HG03571 (cell line): ENCODE measurements around the gene HOXD10.

Source experiments
- ATAC-seq: cut with Tn5 transposase; IDR thresholded peaks from one replicate; pipeline ENCODE4 v1.9.1; 2021; ENCODE audit not compliant: unreplicated experiment

Gene HOXD10

GRCh38 chr2:176106581-176107539 is 9.7 kb upstream of the HOXD10 start, which contains the start of gene HOXD11:
Gene HOXD11, plus strand, starts transcription at chr2:176107280. Its CDS starts 76 bp downstream, at chr2:176107356.
- no peak for ATAC-seq

DNA sequence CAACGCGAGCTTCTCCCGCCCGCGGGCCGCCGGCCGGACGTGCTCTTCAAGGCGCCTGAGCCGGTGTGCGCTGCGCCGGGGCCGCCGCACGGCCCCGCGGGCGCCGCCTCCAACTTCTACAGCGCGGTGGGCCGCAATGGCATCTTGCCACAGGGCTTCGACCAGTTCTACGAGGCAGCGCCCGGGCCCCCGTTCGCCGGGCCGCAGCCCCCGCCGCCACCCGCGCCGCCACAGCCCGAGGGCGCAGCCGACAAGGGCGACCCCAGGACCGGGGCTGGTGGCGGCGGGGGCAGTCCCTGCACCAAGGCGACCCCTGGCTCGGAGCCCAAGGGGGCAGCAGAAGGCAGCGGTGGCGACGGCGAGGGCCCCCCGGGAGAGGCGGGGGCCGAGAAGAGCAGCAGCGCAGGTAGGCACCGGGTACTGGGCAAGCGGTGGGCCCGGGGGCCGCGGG is 8.8 kb upstream of the HOXD10 start:
- ATAC-seq = no peak

- no peak for ATAC-seq
Measured at GRCh38 chr2:176109192-176109901, 7.2 kb upstream of the HOXD10 start.

- ATAC-seq = no peak
Measured at GRCh38 chr2:176109946-176110345, 6.6 kb upstream of the HOXD10 start.

GRCh38 chr2:176110415-176111308 is 5.9 kb upstream of the HOXD10 start:
- no peak for ATAC-seq

- ATAC-seq = no peak
Measured at GRCh38 chr2:176111309-176111663, 5.3 kb upstream of the HOXD10 start.

GRCh38 chr2:176111846-176112374 is 4.7 kb upstream of the HOXD10 start:
- ATAC-seq = no peak

DNA sequence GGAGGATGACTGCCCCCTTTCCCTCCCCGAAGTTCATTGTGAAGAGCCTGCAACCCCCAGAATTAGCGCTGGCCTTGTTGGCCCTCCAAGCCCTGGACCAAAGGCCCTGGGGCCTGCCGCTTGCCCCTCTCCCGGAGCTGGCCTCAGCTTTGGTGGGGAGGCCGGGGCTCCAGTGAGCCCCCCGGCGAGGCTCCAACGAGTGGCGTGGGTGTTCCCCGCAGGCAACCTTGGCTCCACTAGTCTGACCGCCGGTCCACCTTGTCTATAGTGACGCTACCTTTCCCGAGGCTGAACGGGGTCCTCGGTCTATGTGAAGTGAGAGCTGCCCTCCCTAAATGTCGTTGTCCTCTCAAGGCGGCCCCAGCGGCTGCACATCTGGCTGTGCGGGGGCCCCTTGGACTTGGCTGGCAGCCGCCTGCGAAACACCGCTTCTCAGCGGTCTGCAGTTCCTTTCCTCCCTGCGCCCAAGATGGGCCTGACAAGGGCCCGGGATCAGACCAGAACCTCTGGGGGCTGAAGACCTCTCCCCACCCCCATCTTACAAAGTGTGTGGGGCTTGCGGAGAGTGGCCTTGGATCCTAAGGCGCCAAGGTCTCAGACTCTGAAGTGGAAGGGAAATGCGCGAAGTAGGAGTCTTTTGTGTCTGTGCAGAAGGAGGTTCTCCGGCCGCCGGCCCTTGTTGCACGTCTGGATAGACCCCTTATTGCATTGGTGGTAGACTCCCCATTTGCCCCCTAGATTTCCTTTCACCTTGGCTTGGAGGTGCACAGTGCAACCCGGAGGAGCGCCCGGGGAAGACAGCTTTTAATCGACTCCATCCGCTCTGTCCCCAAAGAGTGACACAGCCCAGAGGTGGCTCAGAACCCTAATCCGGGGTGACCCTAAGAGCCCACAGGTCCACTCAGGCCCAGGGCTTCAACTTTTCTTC is 3.9 kb upstream of the HOXD10 start:
- no peak for ATAC-seq

DNA sequence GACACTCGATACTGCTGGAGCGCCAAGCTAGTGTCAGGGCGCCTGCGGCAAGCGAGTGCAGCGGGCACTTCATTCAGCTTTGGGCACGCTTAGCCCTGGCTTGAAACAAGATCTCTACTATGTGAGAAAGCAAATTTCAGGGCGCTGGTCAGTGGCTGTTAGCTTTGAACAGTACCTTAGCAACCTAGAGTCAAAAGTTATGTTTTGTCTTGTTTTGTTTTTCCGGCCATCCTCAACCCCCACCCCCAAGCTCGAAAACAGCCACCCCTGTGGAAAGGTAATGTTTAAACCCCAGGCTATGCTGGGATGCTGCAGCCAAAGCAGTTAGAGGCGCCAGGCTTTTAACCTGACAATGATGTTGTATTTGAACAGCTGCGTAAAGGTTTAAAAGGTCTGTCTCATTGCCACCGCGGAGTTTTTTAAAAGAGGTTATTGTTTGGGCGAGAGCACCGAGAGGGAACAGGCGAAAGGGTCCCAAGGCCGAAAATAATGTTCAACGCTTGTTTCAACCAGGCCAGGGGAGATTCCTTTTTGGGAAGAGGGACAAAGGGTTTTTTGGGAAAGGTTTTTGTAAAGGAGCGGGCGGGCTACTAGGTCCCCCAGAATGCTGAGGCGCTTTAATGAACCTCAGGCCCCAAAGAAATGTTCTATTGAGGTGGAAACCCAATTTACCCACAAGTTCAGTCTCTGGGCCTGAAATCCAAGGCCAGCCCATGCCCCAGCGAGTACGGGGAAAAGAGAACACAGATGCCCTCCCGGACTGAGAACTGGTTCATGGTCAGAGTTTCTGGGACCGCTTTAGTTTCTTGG is 2.3 kb upstream of the HOXD10 start:
- ATAC-seq = no peak

DNA sequence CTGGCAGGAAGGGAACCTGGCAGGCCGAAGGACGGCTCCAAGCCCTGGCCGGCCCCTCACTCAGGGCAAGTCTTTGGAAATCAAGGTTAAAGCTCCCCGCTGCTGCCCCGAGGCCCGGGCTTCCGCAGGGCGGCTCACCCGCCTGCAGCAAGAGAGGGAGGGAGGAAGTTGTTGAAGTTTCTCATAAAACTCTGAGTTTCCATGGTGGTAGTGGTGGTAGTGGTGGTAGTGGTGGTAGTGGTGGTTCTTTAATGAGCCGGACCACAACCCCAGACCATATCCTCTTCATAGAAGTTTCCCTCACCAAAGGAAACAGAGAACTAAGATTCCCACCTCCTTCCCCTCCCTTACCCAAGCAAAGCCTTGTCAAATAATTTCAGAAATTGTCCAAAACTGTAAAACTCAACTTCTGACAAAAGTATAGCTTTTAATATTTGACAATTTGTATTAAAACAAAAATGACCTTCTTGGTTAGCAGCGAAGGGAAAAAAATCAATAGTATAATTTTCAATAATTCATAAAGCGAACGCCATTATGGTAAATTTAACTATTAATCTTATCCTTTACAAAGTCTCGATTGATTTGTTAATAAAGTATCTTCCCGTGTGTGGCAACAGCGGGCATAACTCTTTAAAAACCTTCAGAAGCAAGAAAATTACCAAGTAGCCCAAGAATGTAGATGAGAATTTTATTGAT is 1.5 kb upstream of the HOXD10 start:
- ATAC-seq = no peak

- ATAC-seq = no peak
Measured at GRCh38 chr2:176117162-176117822, 714 bp downstream of the HOXD10 start.

GRCh38 chr2:176117823-176118371 is 1.3 kb downstream of the HOXD10 start:
- ATAC-seq = no peak

GRCh38 chr2:176118601-176119339 is 2.2 kb downstream of the HOXD10 start:
- ATAC-seq = no peak

DNA sequence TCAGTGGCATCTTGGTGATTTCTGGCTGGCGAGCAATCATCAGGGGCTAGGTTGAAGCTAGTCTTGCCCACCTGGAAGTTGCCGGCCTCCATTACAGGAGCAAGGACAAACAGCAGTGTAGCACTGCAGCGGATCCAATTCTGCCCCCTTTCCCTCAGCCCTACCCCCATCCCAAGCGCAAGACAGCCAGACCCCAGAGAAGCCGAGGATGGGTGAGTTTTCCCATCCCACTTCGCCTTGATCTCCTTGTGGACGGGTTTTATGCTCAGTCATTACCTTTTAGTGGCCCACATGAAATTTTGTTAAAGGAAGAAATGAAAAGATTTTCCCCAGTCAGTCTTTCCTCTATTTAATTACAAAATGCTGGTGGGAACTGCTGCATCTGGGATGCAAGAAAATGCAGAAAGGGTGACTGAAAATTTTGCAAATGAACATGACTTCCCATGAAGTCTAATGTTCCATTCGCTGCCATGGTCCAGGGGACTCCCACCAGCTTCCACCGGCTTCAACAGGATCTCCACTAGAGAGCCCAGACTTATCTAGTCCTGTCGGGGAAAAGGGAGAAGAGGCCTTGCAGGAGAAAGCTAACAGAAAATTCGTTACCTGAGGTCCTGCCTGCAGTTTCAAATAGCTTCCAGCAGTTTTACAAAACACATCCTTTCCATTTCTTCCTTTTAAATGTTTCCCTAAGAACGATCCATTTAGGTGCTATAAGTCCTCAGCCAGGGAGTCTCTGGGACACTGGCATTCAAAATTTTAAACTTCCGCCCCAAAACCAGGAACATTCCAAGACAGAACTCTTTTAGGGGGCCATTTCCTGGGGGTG is 4.0 kb downstream of the HOXD10 start:
- ATAC-seq = no peak

DNA sequence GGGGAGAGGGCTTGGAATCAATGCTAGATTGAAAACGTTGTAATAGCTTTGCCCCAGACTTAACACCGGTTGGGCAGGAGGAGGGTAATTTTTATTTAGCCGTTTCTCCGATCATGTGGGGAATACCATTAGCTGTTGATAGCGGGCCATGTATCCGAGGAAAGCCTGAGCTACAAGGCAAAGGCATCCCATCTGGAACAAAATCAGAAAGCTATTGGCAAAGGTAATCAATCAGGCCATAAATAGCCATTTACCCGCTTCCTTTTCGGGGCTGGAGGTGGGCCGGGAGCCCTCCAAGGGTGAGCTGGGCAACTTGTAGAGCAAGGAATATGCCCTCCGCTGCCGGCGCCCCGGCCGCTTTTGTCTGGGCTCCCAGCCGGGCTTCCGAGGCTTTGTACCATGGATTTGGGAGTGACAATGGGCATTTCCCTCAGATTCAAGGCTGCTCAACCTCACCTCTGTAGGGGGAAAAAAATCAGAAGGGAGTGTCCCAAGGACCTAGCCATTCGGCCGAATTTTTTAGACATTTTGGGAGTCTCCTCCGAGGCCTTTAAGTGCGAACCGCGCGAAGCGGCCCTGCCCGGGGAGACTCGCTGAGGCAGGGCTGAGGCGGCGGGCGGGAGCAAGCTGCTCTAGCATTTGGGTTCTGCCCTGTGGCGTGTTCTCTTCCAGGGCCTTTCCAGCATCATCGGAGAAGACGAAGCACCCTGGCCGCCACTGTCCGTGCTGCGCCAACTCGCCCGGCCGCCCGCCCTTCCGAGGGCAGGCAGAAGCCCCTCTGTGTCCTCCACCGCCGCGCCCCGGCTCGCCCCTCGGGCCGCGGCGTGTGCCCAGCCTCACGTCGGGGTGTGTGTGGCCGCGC is 4.8 kb downstream of the HOXD10 start:
- ATAC-seq = no peak
